Stimulated activated CD4-positive, alpha-beta T cell treated with anti-CD3 and anti-CD28 coated beads, Interleukin-1b, Interleukin-23, amount 100 ng/mL, for 1 hour (primary cell): Measurements from ENCODE around the gene AGPAT2.
A peak's percentile ranks its signal among the peaks of the same experiment; 100 is the strongest.

Experiments used
- DNase-seq, 2 donors: peaks; one replicate each; pipeline ENCODE4 v3.0.0-alpha.2; 2020; ENCODE audit warnings: low read depth in 2 of 2

AGPAT2 gene

DNA sequence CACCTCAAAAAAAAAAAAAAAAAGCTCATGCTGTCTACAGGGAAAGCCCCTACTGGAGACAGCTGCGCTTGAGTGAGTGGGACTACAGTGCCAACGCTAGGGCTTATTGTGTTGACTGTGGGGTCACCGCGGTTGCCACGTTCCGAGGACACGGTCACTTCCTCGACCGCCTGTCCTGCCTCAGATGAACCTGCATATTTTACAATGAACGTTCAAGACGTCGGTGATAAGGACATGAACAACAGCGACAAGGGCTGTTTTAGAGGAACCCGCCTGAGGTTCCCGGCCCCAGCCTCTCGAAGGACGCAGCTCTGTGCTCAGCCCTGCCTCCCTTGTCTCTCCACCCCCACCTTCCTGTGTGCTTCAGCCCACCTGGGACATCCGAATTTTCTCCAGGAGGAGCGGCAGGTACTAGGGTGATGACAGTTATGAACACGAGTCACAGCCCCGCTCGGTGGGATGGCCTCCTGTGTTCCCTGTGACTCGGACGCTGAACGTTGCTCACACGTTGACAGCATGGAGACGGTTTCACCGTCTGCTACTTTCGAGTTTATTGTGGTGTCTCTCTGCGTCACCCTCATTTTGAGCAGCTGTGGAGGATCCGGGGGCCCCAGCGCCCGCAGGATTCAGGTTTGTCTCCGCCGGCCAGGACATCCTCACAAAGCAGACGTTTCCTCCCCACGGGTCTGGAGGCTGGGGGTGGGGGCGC lies 13.9 kb upstream of the AGPAT2 start:
- DNase-seq = peak in 1 of 2 donors; percentile 40

DNA sequence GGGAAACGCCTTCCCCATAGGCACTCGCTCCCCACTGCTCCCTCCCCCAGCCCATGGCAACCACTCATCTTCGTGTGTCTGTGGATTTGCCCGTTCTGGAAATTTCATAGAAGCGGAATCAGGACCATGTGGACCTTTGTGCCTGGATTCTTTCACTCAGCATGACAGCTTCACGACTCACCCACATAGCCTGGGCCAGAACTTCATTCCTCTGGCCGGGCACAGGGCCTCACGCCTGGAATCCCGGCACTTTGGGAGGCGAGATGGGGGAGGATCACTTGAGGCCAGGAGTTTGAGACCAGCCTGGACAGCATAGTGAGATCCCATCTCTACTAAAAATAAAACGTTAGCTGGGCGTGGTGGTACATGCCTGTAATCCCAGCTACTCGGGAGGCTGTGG lies 13.0 kb upstream of the AGPAT2 start:
- DNase-seq = no peak

DNA sequence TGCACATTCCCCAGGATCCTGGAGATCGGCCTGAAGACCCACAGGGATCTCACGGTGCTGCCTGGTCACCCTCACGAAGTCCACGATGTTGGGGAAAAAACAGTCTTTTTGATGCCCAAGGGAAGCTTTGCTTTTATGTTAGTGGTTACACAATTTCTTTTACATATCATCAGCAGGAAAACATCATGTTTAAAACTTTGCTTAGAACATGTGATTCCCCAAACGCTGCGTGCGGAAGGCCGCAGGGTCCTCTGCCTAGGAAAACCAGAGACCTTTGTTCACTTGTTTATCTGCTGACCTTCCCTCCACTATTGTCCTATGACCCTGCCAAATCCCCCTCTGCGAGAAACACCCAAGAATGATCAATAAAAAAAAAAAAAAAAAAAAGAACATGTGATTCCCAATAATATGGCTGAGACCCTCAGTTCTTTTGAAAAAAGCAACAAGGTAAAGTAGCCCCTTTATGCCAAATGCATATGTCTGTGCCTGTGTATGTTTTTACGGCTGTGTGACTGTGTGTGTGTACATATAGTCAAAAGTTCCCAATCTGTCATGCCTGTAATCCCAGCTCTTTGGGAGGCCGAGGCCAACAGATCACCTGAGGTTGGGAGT lies 11.5 kb upstream of the AGPAT2 start:
- DNase-seq = no peak

DNA sequence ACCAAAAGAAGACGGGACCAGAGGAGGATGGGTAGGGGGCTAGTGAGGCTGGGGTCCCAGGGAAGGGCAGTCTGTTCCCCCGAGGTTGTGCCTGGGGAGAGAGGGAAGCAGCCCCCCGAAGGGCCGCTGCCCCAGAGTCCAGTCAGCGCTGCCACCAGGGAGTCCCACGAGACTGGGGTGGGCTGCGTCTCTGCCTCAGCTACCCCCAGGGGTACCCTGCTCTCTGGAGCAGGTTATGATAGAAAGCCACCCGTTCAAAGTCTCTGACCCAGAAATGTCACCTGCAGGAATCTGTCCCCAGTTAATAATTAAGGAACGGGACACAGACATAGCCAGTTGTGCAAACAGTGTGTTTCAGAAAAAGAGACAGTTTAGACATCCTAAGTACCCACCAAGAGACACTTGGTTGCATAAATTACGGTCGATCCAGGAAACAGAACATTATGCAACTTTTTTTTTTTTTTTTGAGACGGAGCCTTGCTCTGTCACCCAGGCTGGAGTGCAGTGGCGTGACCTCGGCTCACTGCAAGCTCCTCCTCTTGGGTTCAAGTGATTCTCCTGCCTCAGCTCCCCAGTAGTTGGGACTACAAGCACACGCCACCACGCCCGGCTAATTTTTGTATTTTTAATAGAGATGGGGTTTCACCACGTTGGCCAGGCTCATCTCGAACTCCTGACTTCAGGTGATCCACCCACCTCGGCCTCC lies 10.7 kb upstream of the AGPAT2 start:
- DNase-seq = no peak

DNA sequence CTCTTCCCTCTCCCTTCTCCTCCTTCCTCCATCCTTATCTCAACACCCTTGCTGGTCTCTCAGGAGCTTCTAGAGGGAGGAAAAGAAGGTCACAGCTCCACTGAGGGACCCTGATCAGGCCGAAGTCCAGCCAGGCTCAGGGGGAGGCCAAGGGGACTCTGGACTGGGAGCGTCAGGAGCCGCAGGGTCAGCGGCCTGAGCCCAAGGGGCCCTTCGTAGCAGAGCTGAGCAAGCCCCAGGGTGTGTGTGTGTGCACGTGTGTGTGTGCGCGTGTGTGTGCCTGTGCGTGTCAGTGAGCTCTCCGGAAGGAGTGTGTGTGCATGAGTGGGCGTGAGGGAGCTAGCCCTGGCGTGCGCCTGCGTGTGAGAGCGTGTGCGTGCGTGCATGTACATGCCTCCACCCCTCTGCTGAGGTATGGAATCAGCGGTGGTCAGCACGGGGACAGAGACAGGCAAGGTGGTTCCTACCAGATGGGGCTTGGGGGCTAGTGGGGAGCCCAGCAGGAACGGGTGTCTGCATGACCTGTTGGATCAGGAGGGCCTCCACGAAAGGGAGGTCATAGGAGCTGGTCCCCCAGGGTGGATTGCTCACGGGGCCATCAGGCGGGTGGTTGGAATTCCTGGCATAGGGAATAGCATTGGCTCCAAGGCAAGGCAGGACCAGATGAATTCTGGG lies 10.0 kb upstream of the AGPAT2 start:
- DNase-seq = no peak

DNA sequence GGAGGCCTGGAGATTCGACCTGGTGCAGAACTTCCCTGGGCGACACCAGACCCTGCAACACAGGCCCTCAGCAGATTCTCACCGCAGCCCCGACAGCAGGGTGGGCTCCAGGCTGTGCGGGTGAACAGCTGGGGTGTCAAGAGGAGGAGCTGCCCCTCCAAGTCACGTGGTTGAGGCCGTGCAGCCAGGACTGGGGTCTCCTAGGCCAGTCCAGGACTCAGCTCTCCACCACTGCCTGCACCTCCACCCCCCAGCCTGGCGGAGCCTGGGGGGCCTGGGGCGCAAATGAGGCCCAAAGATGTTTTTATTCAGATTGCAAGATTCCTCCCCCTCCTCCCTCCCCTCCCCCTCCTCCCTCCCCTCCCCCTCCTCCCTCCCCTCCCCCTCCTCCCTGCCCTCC lies 9.2 kb upstream of the AGPAT2 start:
- no peak for DNase-seq

DNA sequence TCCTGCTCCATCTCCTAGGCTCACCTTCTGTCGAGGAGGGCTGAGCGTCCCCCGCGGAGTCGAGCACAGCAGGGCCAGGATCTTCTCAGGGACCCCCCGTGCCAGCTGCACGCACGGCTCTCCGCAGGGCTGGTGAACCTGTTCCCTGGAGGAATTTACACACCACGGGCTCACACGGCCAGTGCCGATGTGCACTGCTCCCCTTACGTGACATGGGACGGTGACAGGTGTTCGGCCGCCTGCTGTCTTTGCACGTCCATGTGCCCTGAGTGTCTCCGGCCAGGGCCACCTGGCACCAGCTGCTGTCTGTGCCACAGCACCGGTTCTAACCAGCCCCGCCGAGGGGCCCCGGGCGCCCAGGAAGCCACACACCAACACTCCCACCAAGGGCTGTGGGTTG lies 8.7 kb upstream of the AGPAT2 start:
- DNase-seq = no peak

DNA sequence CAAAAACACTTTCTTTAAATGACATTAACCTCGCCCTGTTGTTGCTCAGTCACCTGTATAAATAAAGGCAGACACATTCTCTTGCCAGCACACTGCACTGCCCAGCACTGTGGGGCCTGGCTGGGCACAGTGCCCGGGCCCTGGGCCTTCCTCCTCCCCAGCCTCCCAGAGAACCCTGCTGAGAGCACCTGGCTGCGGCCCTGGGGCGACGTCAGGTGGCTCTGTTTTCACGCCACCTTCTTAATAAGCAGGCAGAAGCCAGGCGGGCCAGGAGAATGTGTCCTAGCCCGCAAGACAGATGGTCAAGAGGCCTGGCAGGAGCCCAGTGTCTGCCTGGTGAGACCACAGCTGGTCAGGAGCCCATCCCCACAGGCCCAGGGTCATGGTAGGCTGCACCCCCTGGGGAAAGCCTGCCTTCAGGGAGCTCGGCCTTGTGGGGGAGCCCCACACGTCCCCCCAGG lies 8.2 kb upstream of the AGPAT2 start:
- no peak for DNase-seq

DNA sequence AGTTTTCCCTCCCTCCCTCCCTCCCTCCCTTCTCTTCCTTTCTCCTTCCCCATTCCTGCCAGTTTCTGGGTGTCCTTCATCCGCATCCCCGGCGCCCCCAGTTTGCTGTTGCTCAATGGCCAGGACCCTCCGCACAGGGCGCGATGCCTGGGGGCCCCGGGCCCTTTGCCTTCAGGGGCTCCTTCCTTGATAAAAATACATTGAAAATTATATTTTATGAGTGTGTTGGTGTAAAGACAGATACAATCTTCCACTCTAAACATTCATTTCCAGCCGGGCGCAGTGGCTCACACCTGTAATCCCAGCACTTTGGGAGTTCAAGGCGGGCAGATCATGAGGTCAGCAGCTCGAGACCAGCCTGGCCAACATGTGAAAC lies 7.6 kb upstream of the AGPAT2 start:
- no peak for DNase-seq

DNA sequence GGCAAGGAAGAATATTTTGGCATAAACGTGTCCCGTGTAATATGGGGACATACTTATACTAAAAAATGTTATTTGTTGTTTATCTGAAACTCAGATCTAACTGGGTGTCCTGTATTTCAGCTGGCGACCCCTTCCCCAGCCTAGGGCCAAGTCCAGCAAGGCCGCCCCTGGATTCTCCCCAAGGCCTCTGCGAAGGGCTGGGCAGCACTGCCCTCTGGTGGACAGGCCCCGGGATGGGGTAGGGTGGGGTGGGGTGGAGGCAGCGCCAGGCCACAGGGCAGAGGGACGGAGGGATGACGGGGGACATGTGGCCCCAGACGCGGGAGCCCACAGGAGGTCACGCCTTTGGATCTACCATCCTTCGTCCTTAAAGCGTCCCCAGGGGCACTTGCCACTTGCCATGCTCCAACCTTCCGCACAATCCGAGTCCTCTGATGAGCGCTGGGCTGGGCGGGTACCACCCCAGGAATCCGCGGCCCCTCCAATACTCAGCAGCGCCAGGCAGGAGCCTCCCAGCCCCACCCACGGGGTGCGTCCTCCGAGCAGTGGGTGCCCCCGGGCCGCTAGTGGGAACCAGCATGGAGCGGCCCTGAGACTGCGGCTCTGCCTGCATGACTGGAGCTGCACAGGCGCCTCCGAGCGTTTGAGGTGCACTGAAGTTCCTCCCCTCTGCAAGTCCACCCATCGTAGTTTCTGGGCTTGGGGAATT lies 7.1 kb upstream of the AGPAT2 start:
- DNase-seq = no peak

DNA sequence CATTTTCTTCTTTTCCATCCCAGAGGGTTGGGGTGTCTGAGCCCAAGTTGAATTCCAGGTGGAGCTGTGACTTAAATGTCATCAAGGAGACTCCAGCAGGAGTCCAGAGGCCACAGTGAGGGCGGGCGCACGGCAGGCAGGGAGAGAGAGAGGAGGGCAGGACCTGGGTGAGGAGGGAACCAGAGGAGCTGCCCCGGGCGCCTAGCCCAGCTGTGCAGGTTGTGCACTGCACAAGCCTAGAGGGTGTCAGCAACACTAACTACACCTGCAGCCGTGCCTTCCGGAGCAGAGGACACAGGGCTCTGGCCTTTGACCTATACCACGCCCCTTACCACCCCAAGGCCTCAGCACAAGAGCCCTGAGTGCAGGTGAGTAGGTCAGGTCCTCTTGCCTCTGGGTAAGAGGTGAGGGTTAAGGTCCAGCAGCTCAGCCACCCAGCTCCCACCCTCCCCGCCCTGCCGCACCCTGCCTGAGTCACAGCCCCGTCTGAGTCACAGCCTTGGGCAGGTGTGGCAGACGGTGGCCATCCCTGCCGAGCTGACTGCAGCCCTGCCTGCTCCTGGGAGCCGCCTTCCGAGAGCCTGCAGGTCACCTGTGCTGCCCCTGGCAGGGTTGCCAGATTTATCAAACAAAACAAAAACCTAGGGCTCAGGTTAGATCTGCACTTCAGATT lies 6.4 kb upstream of the AGPAT2 start:
- no peak for DNase-seq

DNA sequence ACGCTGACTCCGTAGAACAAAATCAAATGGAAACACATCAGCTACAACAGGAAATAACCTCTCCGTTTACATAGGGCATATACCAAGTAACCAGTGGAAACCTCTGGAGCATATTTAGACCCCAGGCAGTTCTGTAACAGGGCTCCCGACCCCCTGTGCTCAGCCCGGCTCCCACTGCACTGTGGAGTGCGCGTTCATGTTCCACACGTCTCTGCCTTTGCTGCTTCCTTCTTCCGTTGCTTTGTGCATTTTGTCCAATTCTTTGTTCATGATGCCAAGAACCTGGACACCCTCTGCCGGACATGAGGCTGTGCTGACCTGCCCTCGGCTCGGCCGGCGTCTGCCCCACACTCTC lies 5.9 kb upstream of the AGPAT2 start:
- DNase-seq = no peak

DNA sequence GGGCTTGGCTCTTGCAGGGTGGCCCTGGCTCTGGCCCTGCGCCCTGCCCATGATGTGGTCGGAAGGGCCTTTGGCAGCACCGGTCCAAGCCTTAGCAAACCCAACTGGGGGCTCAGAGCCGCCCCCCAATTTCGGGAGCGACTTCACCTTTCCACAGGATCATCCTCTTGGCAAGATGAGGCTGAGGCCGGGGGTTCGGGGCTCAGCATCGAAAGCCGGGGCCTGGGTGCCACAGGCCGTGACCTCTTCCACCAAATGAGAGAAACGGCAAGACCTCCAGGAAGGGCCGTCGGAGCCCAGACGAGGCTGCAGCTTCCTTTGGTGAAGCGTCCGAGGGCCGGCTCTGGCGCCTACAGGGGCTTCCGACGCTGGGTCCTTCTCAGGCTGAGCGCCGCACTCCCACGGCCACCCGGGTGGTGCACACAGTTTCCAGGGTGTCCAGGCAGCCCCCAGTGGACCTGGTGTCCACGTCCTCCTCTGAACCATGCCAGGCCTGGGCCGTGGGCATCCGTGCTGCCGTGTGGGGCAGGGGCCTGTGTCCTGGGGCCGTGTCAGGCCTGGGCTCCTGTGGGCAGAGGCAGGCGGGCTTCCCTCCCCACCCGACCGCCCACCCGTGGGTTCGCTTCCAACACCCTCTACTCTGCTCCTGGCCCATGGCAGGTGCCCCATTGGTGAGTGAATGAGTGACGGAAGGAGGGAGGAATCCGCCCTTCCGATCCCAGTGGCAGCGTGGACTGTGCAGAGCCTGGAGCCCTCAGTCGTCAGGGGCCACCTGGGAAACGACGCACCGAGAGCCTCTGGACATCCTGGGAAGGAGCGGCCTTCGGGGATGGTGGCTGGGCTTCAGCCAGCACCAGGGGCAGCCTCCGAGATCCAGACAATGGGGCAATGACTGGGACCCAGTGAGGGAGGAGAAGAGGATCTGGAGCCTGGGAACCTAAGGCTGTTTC lies 5.2 kb upstream of the AGPAT2 start:
- no peak for DNase-seq

DNA sequence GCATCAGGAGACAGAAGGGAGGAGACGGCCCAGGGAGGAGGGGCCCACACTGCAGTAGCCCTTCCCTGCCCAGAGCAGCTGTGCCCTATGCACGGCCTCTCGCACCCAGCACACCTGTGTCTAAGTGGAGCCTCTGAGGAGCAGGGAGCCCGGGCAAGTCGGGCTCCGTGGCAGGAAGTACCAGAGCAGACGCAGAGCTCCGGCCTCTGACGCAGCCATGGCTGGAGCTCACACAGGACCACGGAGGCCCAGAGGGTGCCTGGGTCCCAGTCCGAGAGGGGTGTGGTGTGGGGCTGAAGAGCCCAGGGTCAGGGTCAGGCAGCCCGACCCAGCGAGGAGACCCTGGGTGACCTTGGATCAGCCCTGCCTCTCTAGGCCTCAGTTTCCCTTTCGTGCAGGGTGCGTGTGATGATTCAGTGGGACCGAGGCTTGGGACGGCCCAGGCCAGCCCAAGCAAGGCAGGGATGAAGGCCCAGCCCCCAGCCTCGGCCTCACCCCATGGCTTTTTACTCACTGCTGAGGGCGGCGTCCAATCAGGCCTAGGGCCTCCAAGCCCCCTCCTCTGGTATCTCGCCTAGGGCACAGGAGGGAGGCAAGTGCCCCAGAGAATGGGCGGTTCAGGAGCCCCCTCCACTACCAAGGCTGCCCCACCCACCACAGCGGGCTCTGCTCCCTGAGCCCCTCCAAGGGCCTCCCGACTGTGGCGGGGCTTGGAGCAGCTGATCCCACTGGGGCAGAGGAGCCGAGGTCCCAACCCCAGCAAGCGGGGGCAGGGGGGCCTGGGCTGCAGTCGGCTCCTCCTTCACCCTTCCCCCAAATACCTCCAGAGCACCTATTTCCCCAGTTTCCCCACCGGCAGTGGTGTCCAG lies 4.3 kb upstream of the AGPAT2 start:
- DNase-seq = no peak

DNA sequence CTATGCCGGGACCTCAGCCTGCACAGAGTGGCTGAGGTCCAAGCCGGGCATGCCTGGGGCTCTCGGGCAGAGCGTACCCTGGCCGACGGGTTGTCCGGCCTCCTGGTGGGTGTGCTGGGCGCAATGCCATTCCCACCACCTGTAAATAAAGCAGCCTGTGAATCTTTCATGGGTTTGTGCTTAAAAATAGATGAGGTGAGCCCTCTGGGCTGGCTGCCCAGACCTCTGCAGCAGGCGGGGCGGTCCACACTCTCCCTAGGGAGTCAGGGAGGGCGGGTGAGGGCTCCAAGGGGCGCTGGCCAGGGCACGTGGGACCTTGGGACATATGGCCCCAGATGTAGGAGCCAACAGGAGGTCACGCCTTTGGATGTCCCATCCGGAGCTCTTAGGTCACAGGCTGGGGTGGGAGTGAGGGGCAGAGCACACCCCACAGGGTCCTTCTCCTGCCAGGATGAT lies 3.6 kb upstream of the AGPAT2 start:
- DNase-seq = no peak

DNA sequence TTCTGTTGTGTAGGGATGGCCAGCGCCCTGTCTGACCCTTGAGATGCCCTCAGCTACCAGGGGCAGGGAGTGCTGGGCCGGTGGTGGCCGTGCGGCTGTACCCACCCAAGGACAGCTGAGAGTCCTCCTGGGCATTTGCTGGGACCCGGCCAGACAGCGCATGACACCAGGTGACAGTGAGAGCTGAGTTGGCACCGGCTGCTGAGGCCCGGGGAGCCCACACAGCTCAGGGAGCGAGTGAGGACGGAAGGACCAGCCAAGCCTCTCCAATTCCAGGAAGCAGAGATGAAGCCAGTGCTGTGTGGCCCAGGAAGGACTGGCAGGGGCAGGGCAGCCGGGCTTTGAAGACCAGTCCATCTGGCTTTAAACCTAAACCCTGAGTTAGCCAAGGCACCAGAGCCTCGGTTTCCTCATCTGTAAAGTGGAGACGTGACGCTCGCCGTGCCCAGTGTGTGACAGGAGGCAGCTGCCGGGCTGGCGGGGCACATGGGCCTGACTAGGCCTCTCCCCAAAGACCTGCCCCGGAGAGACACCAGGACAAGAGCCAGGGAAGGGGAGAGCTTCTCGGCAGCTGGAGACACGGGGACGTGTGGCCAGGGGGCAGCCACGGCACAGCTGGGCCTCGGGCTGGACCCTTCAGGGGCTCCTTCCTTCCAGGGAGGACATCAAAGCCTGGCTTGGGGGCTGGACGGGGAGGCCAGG lies 3.0 kb upstream of the AGPAT2 start:
- DNase-seq = no peak

DNA sequence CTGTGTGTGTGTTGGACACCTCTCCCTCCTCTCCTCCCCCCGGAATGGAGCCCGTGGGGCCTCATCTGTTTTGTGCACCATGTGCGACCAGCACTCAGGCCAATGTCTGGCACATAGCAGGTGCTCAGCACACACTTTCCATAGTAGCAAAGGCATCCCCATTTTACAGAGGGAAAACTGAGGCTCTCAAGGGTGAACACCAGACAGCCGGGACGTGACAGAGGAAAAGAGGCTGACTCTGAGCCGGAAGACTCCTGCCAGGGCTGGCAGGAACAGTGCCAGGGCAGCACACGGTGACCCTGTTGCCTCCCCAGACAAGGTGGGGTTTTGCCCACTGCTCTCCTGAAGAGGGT lies 1.8 kb upstream of the AGPAT2 start:
- no peak for DNase-seq

DNA sequence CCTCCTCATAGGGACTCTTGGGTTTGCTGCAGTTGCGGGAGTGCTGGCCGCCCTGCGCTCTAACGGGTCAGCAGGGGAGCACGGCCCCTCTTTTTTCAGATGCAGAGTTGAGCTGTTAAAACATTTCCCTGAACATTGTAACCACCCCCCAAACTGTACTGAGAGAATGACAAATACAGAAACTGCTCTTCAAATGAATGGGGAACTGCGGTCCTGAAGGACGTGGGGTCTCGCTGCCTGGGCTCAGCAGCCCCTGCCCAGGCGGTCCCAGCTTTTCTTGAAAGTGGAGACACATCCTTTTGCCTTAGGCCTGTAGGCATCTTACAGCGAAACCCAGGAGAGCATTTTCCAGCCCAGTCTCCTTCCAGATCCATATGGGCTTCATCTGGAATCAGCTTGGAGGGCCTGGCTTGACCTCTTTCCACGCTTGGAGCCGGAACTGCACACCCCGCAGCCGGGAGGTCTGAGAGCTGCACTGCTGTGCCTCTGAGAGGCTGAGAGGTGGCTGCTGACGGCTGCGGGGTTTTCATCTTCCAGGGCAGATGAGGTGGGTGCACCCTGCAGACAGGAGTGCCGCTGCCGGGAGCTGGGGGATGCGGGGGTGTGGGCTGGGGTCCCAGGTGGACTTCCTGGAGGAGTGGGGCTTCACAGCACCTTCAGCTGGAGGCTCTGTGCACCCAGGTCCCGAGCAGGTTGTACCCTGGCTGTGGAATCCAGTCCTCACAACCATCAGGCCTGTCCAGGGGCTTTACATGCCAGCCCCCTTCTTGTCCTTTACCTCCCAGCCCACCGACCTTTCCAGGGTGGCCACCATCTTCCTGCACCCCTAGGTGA lies 1.2 kb upstream of the AGPAT2 start:
- no peak for DNase-seq
